GM12874 (cell line): Measurements from ENCODE around the gene MALRD1.

Experiments used
- CTCF ChIP-seq: IDR thresholded peaks from 2 replicates; pipeline ENCODE4 v1.5.1; 2011; ENCODE audit warnings: low read depth, mild to moderate bottlenecking, control low read depth, low read length, moderate library complexity; ENCODE audit not compliant: insufficient read depth

The MALRD1 gene

DNA sequence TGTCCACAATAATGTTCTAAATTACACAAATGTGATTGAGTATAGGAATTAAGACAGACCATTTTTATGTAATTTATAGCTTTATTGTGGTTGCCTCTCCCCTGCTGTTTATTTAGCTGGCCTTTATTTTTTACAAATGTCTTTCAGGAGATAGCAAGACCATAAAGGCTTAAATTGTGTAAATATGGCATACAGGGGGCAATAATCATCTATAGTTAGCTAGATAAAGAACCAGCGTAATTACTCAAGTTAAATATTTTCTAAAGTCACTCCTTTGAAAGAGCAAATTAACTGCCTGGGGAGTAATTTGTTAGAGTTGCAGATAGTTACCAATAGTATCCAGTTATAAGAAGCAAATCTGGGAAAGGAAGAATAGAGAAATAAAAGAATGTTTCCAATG, at the start of gene MALRD1:
MALRD1 (plus strand) TSS at position 313 of the 400 bp plus-strand sequence. CDS start 138 bp downstream, outside the sequence.
- TF ChIP-seq CTCF: no peak

- TF ChIP-seq CTCF: no peak
These were observed 45.3 kb upstream of the MALRD1 start for GRCh38 chr10:19003341-19003740.

DNA sequence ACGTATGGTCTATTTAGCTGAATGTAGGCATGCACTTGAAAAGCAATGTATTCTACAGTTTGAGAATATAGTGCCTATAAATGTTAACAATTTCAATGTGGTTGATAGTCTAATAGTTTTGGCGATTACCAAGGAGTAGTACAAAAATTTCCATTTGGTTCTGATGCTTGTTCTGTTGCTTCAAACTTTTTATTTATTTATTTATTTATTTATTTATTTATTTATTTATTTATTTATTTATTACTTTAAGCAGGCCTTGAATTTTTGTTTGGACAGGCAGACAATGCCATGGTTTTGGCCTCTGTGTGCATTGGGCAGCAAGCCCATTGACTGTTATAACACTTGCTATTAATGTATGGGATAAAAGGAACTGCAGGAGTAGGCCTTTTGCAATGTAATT, 36.5 kb upstream of the MALRD1 start:
- no peak for TF ChIP-seq CTCF

GRCh38 chr10:19014034-19014433, 34.6 kb upstream of the MALRD1 start:
- TF ChIP-seq CTCF: no peak

GRCh38 chr10:19014498-19014897, 34.1 kb upstream of the MALRD1 start:
- TF ChIP-seq CTCF: no peak

DNA sequence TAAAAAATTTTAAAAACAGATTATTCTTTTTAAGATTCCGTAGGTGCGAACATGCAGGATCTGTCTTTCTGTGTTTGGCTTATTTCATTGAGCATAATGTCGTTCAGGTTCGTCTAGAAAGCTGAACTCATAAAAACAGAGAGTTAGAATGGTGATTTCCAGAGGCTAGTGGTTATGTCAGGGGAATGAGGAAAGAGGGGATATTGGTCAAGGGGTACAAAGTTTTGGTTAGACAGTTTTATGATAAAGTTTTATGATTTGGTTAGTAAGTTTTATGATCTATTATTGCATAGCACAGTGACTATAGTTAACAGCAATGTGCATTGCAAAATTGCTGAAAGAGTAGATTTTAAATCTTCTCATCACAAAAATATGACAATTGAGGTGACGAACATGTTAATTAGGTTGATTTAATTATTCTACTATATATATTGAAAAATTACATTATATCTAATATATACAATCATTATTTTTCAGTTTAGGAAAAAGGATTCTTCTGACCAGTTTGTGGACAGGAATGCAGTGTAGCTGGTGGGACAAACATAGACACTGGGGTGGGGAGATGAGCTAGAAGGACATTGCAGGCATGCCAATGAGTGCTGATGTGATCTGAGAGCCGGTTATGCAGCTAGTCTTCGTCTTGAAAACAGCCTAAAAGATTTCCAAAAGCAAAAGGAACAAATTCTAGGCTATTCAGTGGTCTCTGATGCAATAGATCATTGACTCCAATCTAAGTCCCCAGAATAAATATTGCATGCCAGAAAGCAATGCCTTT, 31.3 kb upstream of the MALRD1 start:
- no peak for TF ChIP-seq CTCF

GRCh38 chr10:19021162-19021561, 27.4 kb upstream of the MALRD1 start:
- TF ChIP-seq CTCF: no peak

DNA sequence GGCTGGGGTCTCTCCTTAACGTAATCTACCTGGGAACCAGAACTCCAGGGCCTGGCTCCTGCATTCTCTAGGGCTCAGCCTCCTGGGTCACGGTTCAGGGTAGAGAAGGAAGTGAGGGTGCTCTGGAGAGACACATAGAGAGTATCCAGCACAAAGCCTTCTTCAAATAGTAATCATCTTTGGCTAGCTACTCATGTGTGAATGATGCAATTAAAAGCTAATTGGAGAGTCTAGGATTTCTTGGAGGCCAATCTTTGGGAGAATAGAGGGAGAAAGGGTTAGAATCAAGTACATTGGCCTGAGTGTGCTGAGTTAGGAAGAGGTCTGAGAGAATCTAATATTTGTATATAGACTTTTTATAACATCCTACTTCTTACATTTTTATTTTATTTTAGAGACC, 24.0 kb upstream of the MALRD1 start:
- TF ChIP-seq CTCF: no peak
